K562 (cell line): Measurements from ENCODE around the gene COMMD4. TPM values are rescaled to one million over a fixed set of nuclear protein-coding genes. Genes with fewer than 3 reads are reported as not detected.

Experiments
- AFF4 ChIP-seq: sonication (generic); formaldehyde crosslinking; IDR thresholded peaks from 2 replicates; pipeline ENCODE4 v1.8.0; 2023; ENCODE audit warnings: mild to moderate bottlenecking, missing genetic modification reagents
- ARID3A ChIP-seq: IDR thresholded peaks from 2 replicates; pipeline ENCODE4 v1.6.1; 2012; ENCODE audit warnings: low read depth, low read length, improper control_type of control experiment, borderline replicate concordance
- C11orf30 ChIP-seq: fragments of 450-650 bp; IDR thresholded peaks from 2 replicates; pipeline ENCODE4 v1.6.1; 2016; ENCODE audit warnings: low read depth, mild to moderate bottlenecking
- CAMTA2 ChIP-seq: fragments of 250-450 bp; sonication (Bioruptor Pico); conservative IDR thresholded peaks from 2 replicates; pipeline ENCODE4 v1.5.1; 2022
- HDAC2 ChIP-seq: fragments of 450-650 bp; IDR thresholded peaks from 2 replicates; pipeline ENCODE4 v1.6.1; 2016; ENCODE audit warnings: mild to moderate bottlenecking
- HINFP ChIP-seq: fragments of 450-650 bp; conservative IDR thresholded peaks from 2 replicates; pipeline ENCODE4 v1.6.1; 2016; ENCODE audit warnings: missing genetic modification characterization, low read depth, mild to moderate bottlenecking, control low read depth, missing compliant biosample characterization
- HNRNPUL1 ChIP-seq: fragments of 200-400 bp; formaldehyde crosslinking; IDR thresholded peaks from 2 replicates; pipeline ENCODE4 v1.6.1; 2017; ENCODE audit warnings: low read length
- MCM2 ChIP-seq: fragments of 450-650 bp; IDR thresholded peaks from 2 replicates; pipeline ENCODE4 v1.6.1; 2017; ENCODE audit warnings: low read depth, mild to moderate bottlenecking
- MIER1 ChIP-seq: fragments of 450-650 bp; IDR thresholded peaks from 2 replicates; pipeline ENCODE4 v1.6.1; 2016; ENCODE audit warnings: antibody characterized with exemption, mild to moderate bottlenecking, low read depth
- NR0B1 ChIP-seq: fragments of 450-650 bp; IDR thresholded peaks from one replicate; pipeline ENCODE4 v1.6.1; 2018; ENCODE audit warnings: mild to moderate bottlenecking, moderate library complexity; ENCODE audit not compliant: partially characterized antibody
- PML ChIP-seq: IDR thresholded peaks from 2 replicates; pipeline ENCODE4 v1.6.1; 2012; ENCODE audit warnings: low read length, inconsistent platforms
- SREBF2 ChIP-seq: sonication (generic); formaldehyde crosslinking; IDR thresholded peaks from 2 replicates; pipeline ENCODE4 v1.4.0; 2020; ENCODE audit warnings: mild to moderate bottlenecking, missing genetic modification reagents
- ZKSCAN3 ChIP-seq: fragments of 250-450 bp; sonication (Bioruptor Pico); IDR thresholded peaks from 2 replicates; pipeline ENCODE4 v1.4.0; 2020
- ZNF175 ChIP-seq: fragments of 200-800 bp; sonication (Bioruptor generic); IDR thresholded peaks from 2 replicates; pipeline ENCODE4 v1.6.1; 2016; ENCODE audit warnings: low read depth, mild to moderate bottlenecking, missing genetic modification characterization, missing compliant biosample characterization
- ZNF316 ChIP-seq: fragments of 450-650 bp; IDR thresholded peaks from 2 replicates; pipeline ENCODE4 v1.6.1; 2016
- ZNF592 ChIP-seq: fragments of 450-650 bp; IDR thresholded peaks from 2 replicates; pipeline ENCODE4 v1.6.1; 2017; ENCODE audit warnings: antibody characterized with exemption, mild to moderate bottlenecking
- polyA plus RNA-seq, 8 experiments: library from polyadenylated mRNA; depleted of rRNA in 4 of 8; stranded (reverse) in 5 of 8; unstranded in 3 of 8; fragments of >200 nt; fragmentation: Nextera tagmentation in 2 of 8; fragmentation: Illumina TruSeq in 1 of 8; extraction: Ambion mirVana in 2 of 8; extraction: Trizol in 1 of 8; gene quantifications; 2 replicates each; pipeline versions ENCODE4 v1.2.1 to v1.2.3, GENCODE V29; 2011 to 2014; ENCODE audit warnings: inconsistent platforms in 1 of 8, missing spikeins in 1 of 8
- total RNA-seq, 7 experiments: library from RNA; depleted of rRNA in 6 of 7; stranded (reverse); fragments of >200 nt in 6 of 7; fragmentation: Illumina TruSeq in 2 of 7; extraction: Trizol in 2 of 7; gene quantifications; 2 replicates each; pipeline versions ENCODE4 v1.2.1 to v1.2.3, GENCODE V29; 2011 to 2021; ENCODE audit warnings: low replicate concordance in 1 of 7

Gene COMMD4
- total and polyA plus RNA-seq, 9 of the 15 experiments (the other 6 are each of a cell fraction or from before 2014, with no cell fraction given): 20.4 to 140 (median 63.9) TPM

GRCh38 chr15:75335705-75336355 lies at the start of gene COMMD4 (continued):
- TF ChIP-seq MIER1 (no peak), ZNF316 (no peak), CAMTA2 (CRISPR knock-in tag) (no peak), AFF4 (CRISPR knock-in tag) (no peak), ZNF592 (peak; percentile 53; the same call in 1 of the 2 replicates), HINFP (peak; percentile 79), NR0B1 (no peak), PML (no peak; the same call in 1 of the 2 replicates), HNRNPUL1 (no peak), ARID3A (no peak), ZNF175 (CRISPR knock-in tag) (peak; percentile 60; the same call in 1 of the 2 replicates), ZKSCAN3 (CRISPR knock-in tag) (no peak), MCM2 (no peak), HDAC2 (peak; percentile 87), SREBF2 (CRISPR knock-in tag) (no peak), C11orf30 (peak; percentile 99)
